Liver (tissue), 9 donors: ENCODE data around the gene NFATC2. TPM values are rescaled to one million over a fixed set of nuclear protein-coding genes. Genes with fewer than 3 reads are reported as not detected.

Experiments
- DNase-seq: peaks from one replicate; pipeline ENCODE4 v3.0.0-alpha.2; 2017; ENCODE audit warnings: low spot score
- H3K27ac ChIP-seq, 2 donors: one replicate each; pipeline ENCODE4 v1.7.0; 2013; ENCODE audit warnings: inconsistent platforms in 2 of 2, low read length in 2 of 2, control low read depth in 1 of 2, low read depth in 1 of 2, mild to moderate bottlenecking in 1 of 2
- H3K27me3 ChIP-seq, 4 donors: one replicate each; pipeline versions ENCODE4 v1.6.1 to v1.7.0; 2013; ENCODE audit warnings: low read length in 3 of 4, inconsistent platforms in 1 of 4, mild to moderate bottlenecking in 1 of 4, moderate library complexity in 1 of 4; ENCODE audit not compliant: control insufficient read depth in 4 of 4, insufficient read depth in 4 of 4
- H3K36me3 ChIP-seq, 4 donors: one replicate each; pipeline versions ENCODE4 v1.6.1 to v1.7.0; 2013; ENCODE audit warnings: low read length in 3 of 4, mild to moderate bottlenecking in 3 of 4, low read depth in 1 of 4, moderate library complexity in 1 of 4; ENCODE audit not compliant: control insufficient read depth in 4 of 4, insufficient read depth in 3 of 4
- H3K4me1 ChIP-seq, 4 donors: one replicate each; pipeline versions ENCODE4 v1.6.1 to v1.7.0; 2013; ENCODE audit warnings: low read length in 3 of 4, mild to moderate bottlenecking in 3 of 4, moderate library complexity in 1 of 4; ENCODE audit not compliant: control insufficient read depth in 4 of 4, insufficient read depth in 4 of 4
- H3K4me3 ChIP-seq, 3 donors: one replicate each; pipeline versions ENCODE4 v1.6.1 to v1.7.0; 2013; ENCODE audit warnings: low read length in 3 of 3, control low read depth in 1 of 3, low read depth in 1 of 3, mild to moderate bottlenecking in 1 of 3
- H3K9ac ChIP-seq, 2 donors: one replicate each; pipeline ENCODE4 v1.7.0; 2013; ENCODE audit warnings: low read length in 2 of 2, mild to moderate bottlenecking in 2 of 2, moderate library complexity in 2 of 2, control low read depth in 1 of 2, low read depth in 1 of 2
- H3K9me3 ChIP-seq, 4 donors: one replicate each; pipeline versions ENCODE4 v1.6.1 to v1.7.0; 2013; ENCODE audit warnings: low read length in 3 of 4; ENCODE audit not compliant: control insufficient read depth in 4 of 4
- ATF3 ChIP-seq: IDR thresholded peaks from 2 replicates; pipeline ENCODE4 v1.6.1; 2016; ENCODE audit warnings: antibody characterized with exemption
- CTCF ChIP-seq: fragments of 150-350 bp; IDR thresholded peaks from 2 replicates; pipeline ENCODE4 v1.5.1; 2017; ENCODE audit warnings: improper control_type of control experiment, low read depth, low read length; ENCODE audit not compliant: missing input control
- EGR1 ChIP-seq, 2 donors: IDR thresholded peaks; 2 replicates each; pipeline ENCODE4 v1.6.1; 2016 to 2018; ENCODE audit warnings: antibody characterized with exemption in 2 of 2, low read depth in 2 of 2
- FOXA1 ChIP-seq: IDR thresholded peaks from 2 replicates; pipeline ENCODE4 v1.6.1; 2016; ENCODE audit warnings: antibody characterized with exemption
- FOXA2 ChIP-seq: IDR thresholded peaks from 2 replicates; pipeline ENCODE4 v1.6.1; 2016; ENCODE audit warnings: antibody characterized with exemption
- GABPA ChIP-seq, 2 donors: IDR thresholded peaks in 1 of 2; conservative IDR thresholded peaks in 1 of 2; 2 replicates each; pipeline ENCODE4 v1.6.1; 2016; ENCODE audit warnings: antibody characterized with exemption in 2 of 2, mild to moderate bottlenecking in 1 of 2, moderate library complexity in 1 of 2
- HNF4A ChIP-seq, 2 donors: conservative IDR thresholded peaks; 2 replicates each; pipeline ENCODE4 v1.6.1; 2016; ENCODE audit warnings: antibody characterized with exemption in 2 of 2, mild to moderate bottlenecking in 2 of 2
- HNF4G ChIP-seq: IDR thresholded peaks from 2 replicates; pipeline ENCODE4 v1.6.1; 2016; ENCODE audit warnings: antibody characterized with exemption
- JUND ChIP-seq, 2 donors: IDR thresholded peaks; 2 replicates each; pipeline ENCODE4 v1.6.1; 2016; ENCODE audit warnings: antibody characterized with exemption in 2 of 2
- MAX ChIP-seq: IDR thresholded peaks from 2 replicates; pipeline ENCODE4 v1.6.1; 2016; ENCODE audit warnings: antibody characterized with exemption
- NR2F2 ChIP-seq: IDR thresholded peaks from 2 replicates; pipeline ENCODE4 v1.6.1; 2016; ENCODE audit warnings: antibody characterized with exemption
- RAD21 ChIP-seq, 2 donors: IDR thresholded peaks; 2 replicates each; pipeline ENCODE4 v1.6.1; 2016; ENCODE audit warnings: antibody characterized with exemption in 2 of 2, mild to moderate bottlenecking in 2 of 2
- REST ChIP-seq: IDR thresholded peaks from 2 replicates; pipeline ENCODE4 v1.6.1; 2016; ENCODE audit warnings: antibody characterized with exemption, mild to moderate bottlenecking
- RXRA ChIP-seq, 2 donors: IDR thresholded peaks; 2 replicates each; pipeline ENCODE4 v1.6.1; 2017 to 2018; ENCODE audit warnings: antibody characterized with exemption in 2 of 2, mild to moderate bottlenecking in 1 of 2
- SP1 ChIP-seq: IDR thresholded peaks from 2 replicates; pipeline ENCODE4 v1.6.1; 2018; ENCODE audit warnings: antibody characterized with exemption, mild to moderate bottlenecking
- TAF1 ChIP-seq: conservative IDR thresholded peaks from 2 replicates; pipeline ENCODE4 v1.6.1; 2016; ENCODE audit warnings: antibody characterized with exemption, mild to moderate bottlenecking
- YY1 ChIP-seq: IDR thresholded peaks from 2 replicates; pipeline ENCODE4 v1.6.1; 2016; ENCODE audit warnings: antibody characterized with exemption, mild to moderate bottlenecking
- ZBTB33 ChIP-seq: IDR thresholded peaks from 2 replicates; pipeline ENCODE4 v1.6.1; 2016; ENCODE audit warnings: antibody characterized with exemption
- WGBS: extraction: QIAGEN DNeasy Blood & Tissue Kit; methylation state at CpG from one replicate; pipeline ENCODE4 v1.1.7; 2013; 5-methylcytosine and 5-hydroxymethylcytosine counted together
- polyA plus RNA-seq, 2 donors: library from polyadenylated mRNA; stranded (reverse) in 1 of 2; unstranded in 1 of 2; fragments of 200-250 nt in 1 of 2; fragments of >200 nt in 1 of 2; fragmentation: Nextera tagmentation in 1 of 2; extraction: Ambion mirVana in 1 of 2; gene quantifications; one replicate each; pipeline versions ENCODE4 v1.2.1 to v1.2.3, GENCODE V29; 2013 to 2015
- total RNA-seq, 2 donors: library from RNA; depleted of rRNA; stranded (reverse); fragments of >200 nt; gene quantifications; one replicate each; pipeline ENCODE4 v1.2.3, GENCODE V29; 2014
- donor health status: healthy.
- donor health status: healthy.
- donor health status: healthy.
- donor health status: healthy.
- donor health status: healthy.

NFATC2 gene
- total and polyA plus RNA-seq, 4 donors = 1.2 to 6.7 (median 2.6) TPM

- DNase-seq = no peak
- Histone ChIP-seq H3K4me1 (no peaks in the 10 kb centered on the region), H3K9me3 (no peaks in the 10 kb centered on the region), H3K4me3 (no peak overlapping the region), H3K36me3 (no peaks in the 10 kb centered on the region), H3K27ac (no peak overlapping the region), H3K27me3 (no peaks in the 10 kb centered on the region), H3K9ac (no peak overlapping the region)
- TF ChIP-seq FOXA2 (no peak), CTCF (no peak), JUND (IDR thresholded peaks at IDR 0.05) (no peak), NR2F2 (no peak)
- WGBS = 95% methylated on average over 4 of the region's 4 CpGs
Measured at GRCh38 chr20:51587145-51587544, 44.6 kb upstream of the NFATC2 start.

- WGBS = 79% methylated on average over 4 of the region's 4 CpGs
- no peak overlapping the region for H3K4me3 ChIP-seq
- no peak overlapping the region for H3K9ac ChIP-seq
- no peaks in the 10 kb centered on the region for H3K27me3 ChIP-seq
- H3K4me1 ChIP-seq = no peaks in the 10 kb centered on the region
- no peak overlapping the region for H3K27ac ChIP-seq
- H3K9me3 ChIP-seq = no peaks in the 10 kb centered on the region
- TF ChIP-seq HNF4A (conservative IDR thresholded peaks at IDR 0.05) = no peak
- TF ChIP-seq RAD21 (IDR thresholded peaks at IDR 0.05) = no peak
- TF ChIP-seq ZBTB33 = no peak
- no peak for TF ChIP-seq YY1
- no peak for TF ChIP-seq CTCF
- TF ChIP-seq HNF4G = no peak
- no peak for TF ChIP-seq GABPA (IDR thresholded peaks at IDR 0.05 in 1 of 2, conservative IDR thresholded peaks at IDR 0.05 in 1 of 2)
- TF ChIP-seq JUND (IDR thresholded peaks at IDR 0.05) = no peak
- no peak for TF ChIP-seq MAX
- no peak for TF ChIP-seq SP1
- TF ChIP-seq EGR1 (IDR thresholded peaks at IDR 0.05; ENCODE audit: low read depth in 2 of 2) = no peak
- TF ChIP-seq REST = no peak
- TF ChIP-seq FOXA2 = no peak
- no peak for TF ChIP-seq RXRA (IDR thresholded peaks at IDR 0.05)
- no peak for TF ChIP-seq FOXA1
- no peak for TF ChIP-seq NR2F2
- no peak for TF ChIP-seq TAF1
- no peak for TF ChIP-seq ATF3
- no peak for DNase-seq
- no peaks in the 10 kb centered on the region for H3K36me3 ChIP-seq
Measured at GRCh38 chr20:51586005-51586440, 43.5 kb upstream of the NFATC2 start.
